Measurements from ENCODE around the gene ARHGEF6. TPM values are rescaled to one million over a fixed set of nuclear protein-coding genes. Genes with fewer than 3 reads are reported as not detected.

The ARHGEF6 gene
- total RNA-seq, 4 donors from 2014 or later: 3.8 to 29.7 (median 6.6) TPM

- no peak overlapping the region for H3K4me3 ChIP-seq
- H3K4me1 ChIP-seq: no peaks in the 10 kb centered on the region
- TF ChIP-seq POLR2A (IDR thresholded peaks at IDR 0.05): no peak
- no peak for TF ChIP-seq CTCF (IDR thresholded peaks at IDR 0.05)
- no peaks in the 10 kb centered on the region for H3K36me3 ChIP-seq
- peak overlapping the region in 1 of 4 donors; percentile 7 for H3K27ac ChIP-seq
- no peaks in the 10 kb centered on the region for H3K27me3 ChIP-seq
- no peaks in the 10 kb centered on the region for H3K9me3 ChIP-seq
- DNase-seq: no peak
These were observed 155.5 kb downstream of the ARHGEF6 start for GRCh38 chrX:136625246-136625645.

- Histone ChIP-seq H3K27ac (no peak overlapping the region), H3K4me3 (no peak overlapping the region), H3K36me3 (no peaks in the 10 kb centered on the region), H3K27me3 (no peaks in the 10 kb centered on the region), H3K9me3 (no peaks in the 10 kb centered on the region), H3K4me1 (no peaks in the 10 kb centered on the region)
- no peak for DNase-seq
- TF ChIP-seq CTCF (IDR thresholded peaks at IDR 0.05) (no peak), POLR2A (IDR thresholded peaks at IDR 0.05) (no peak)
These were observed 157.3 kb downstream of the ARHGEF6 start for GRCh38 chrX:136623396-136623795.

GRCh38 chrX:136622568-136622967, 158.2 kb downstream of the ARHGEF6 start:
- H3K9me3 ChIP-seq: no peaks in the 10 kb centered on the region
- H3K36me3 ChIP-seq: no peaks in the 10 kb centered on the region
- no peak overlapping the region for H3K4me3 ChIP-seq
- TF ChIP-seq CTCF (IDR thresholded peaks at IDR 0.05): no peak
- TF ChIP-seq POLR2A (IDR thresholded peaks at IDR 0.05): no peak
- DNase-seq: no peak
- H3K27me3 ChIP-seq: no peaks in the 10 kb centered on the region
- no peaks in the 10 kb centered on the region for H3K4me1 ChIP-seq
- H3K27ac ChIP-seq: no peak overlapping the region

- no peaks in the 10 kb centered on the region for H3K4me1 ChIP-seq
- no peaks in the 10 kb centered on the region for H3K9me3 ChIP-seq
- no peak for DNase-seq
- TF ChIP-seq POLR2A (IDR thresholded peaks at IDR 0.05) (no peak), CTCF (IDR thresholded peaks at IDR 0.05) (no peak)
- no peaks in the 10 kb centered on the region for H3K36me3 ChIP-seq
- H3K4me3 ChIP-seq: no peak overlapping the region
- H3K27ac ChIP-seq: no peak overlapping the region
- no peaks in the 10 kb centered on the region for H3K27me3 ChIP-seq
These were observed 160.0 kb downstream of the ARHGEF6 start for GRCh38 chrX:136620780-136621179.

- no peaks in the 10 kb centered on the region for H3K4me1 ChIP-seq
- no peaks in the 10 kb centered on the region for H3K36me3 ChIP-seq
- H3K4me3 ChIP-seq: no peak overlapping the region
- H3K9me3 ChIP-seq: no peaks in the 10 kb centered on the region
- no peak for TF ChIP-seq CTCF (IDR thresholded peaks at IDR 0.05)
- no peak for TF ChIP-seq POLR2A (IDR thresholded peaks at IDR 0.05)
- no peak for DNase-seq
- no peak overlapping the region for H3K27ac ChIP-seq
- no peaks in the 10 kb centered on the region for H3K27me3 ChIP-seq
These were observed 160.7 kb downstream of the ARHGEF6 start for GRCh38 chrX:136619899-136620505.

Data from Peyer's patch (tissue), 4 donors.